ENCODE measurements around the gene GRM7.

DNA sequence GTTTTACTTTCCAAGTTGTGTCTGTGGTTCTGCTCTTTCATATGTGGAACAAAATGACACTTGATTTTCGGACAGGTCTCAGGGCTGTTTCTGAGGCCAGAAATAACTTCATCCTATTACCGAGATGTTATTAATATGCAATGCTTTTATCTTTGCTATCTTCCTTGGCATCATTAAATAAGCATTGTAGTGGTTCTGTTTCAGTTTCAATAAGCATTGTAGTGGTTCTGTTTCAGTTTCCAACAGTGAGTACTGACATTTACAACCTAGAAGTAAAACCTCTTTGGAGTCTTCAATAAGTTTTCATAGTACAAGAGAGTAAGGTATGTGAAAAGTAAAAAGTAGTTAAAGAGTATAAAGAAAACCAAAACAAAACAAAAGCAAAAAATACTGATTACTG is 746.2 kb downstream of the GRM7 start:
- TF ChIP-seq, protein P1, sequence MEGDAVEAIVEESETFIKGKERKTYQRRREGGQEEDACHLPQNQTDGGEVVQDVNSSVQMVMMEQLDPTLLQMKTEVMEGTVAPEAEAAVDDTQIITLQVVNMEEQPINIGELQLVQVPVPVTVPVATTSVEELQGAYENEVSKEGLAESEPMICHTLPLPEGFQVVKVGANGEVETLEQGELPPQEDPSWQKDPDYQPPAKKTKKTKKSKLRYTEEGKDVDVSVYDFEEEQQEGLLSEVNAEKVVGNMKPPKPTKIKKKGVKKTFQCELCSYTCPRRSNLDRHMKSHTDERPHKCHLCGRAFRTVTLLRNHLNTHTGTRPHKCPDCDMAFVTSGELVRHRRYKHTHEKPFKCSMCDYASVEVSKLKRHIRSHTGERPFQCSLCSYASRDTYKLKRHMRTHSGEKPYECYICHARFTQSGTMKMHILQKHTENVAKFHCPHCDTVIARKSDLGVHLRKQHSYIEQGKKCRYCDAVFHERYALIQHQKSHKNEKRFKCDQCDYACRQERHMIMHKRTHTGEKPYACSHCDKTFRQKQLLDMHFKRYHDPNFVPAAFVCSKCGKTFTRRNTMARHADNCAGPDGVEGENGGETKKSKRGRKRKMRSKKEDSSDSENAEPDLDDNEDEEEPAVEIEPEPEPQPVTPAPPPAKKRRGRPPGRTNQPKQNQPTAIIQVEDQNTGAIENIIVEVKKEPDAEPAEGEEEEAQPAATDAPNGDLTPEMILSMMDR (IDR thresholded peaks at IDR 0.05 in 8 of 11, conservative IDR thresholded peaks at IDR 0.05 in 3 of 11) = no peak
- TF ChIP-seq POLR2AphosphoS5 (IDR thresholded peaks at IDR 0.05) = no peak
